Natural killer cell (primary cell): ENCODE data around the gene ALPL. TPM values are rescaled to one million over a fixed set of nuclear protein-coding genes. Genes with fewer than 3 reads are reported as not detected.

Experiments used
- ATAC-seq, 3 donors: fragments of 150-1000 bp in 2 of 3; fragments of 200-7000 bp in 1 of 3; cut with Tn5 transposase; 1 replicate in 1 of 3; 2 replicates in 2 of 3; pipeline ENCODE4 v1.10.0; 2021; ENCODE audit warnings: mild to moderate bottlenecking in 2 of 3, moderate library complexity in 2 of 3
- DNase-seq, 2 donors: peaks; one replicate each; pipeline versions ENCODE4 v3.0.0 to v3.0.0-alpha.2; 2013 to 2021; ENCODE audit warnings: mixed read lengths in 1 of 2
- H3K27ac ChIP-seq: one replicate; pipeline ENCODE4 v1.5.1; 2013; ENCODE audit warnings: mild to moderate bottlenecking, low read length
- H3K27me3 ChIP-seq: one replicate; pipeline ENCODE4 v1.6.1; 2013; ENCODE audit warnings: low read length; ENCODE audit not compliant: control insufficient read depth, insufficient read depth
- H3K36me3 ChIP-seq: one replicate; pipeline ENCODE4 v1.6.1; 2013; ENCODE audit warnings: low read length; ENCODE audit not compliant: control insufficient read depth, insufficient read depth
- H3K4me1 ChIP-seq: one replicate; pipeline ENCODE4 v1.6.1; 2013; ENCODE audit warnings: low read length; ENCODE audit not compliant: control insufficient read depth, insufficient read depth
- H3K4me3 ChIP-seq: one replicate; pipeline ENCODE4 v1.5.1; 2013; ENCODE audit warnings: low read length
- H3K9me3 ChIP-seq: one replicate; pipeline ENCODE4 v1.6.1; 2013; ENCODE audit warnings: low read length; ENCODE audit not compliant: control insufficient read depth, insufficient read depth
- H3K27ac Mint-ChIP-seq, 2 donors: one replicate each; pipeline ENCODE4 v1.8.0; 2022; ENCODE audit warnings: mild to moderate bottlenecking in 2 of 2, mixed read lengths in 2 of 2, moderate library complexity in 1 of 2
- H3K27me3 Mint-ChIP-seq, 2 donors: one replicate each; pipeline ENCODE4 v1.8.0; 2022; ENCODE audit warnings: low read depth in 2 of 2, mixed read lengths in 2 of 2
- H3K36me3 Mint-ChIP-seq: one replicate; pipeline ENCODE4 v1.8.0; 2022; ENCODE audit warnings: mixed read lengths
- H3K4me1 Mint-ChIP-seq, 2 donors: one replicate each; pipeline ENCODE4 v1.8.0; 2022; ENCODE audit warnings: mixed read lengths in 2 of 2
- H3K4me3 Mint-ChIP-seq: one replicate; pipeline ENCODE4 v1.8.0; 2022; ENCODE audit warnings: mild to moderate bottlenecking, moderate library complexity, mixed read lengths
- H3K9me3 Mint-ChIP-seq, 2 donors: one replicate each; pipeline ENCODE4 v1.8.0; 2022; ENCODE audit warnings: mixed read lengths in 2 of 2
- CTCF ChIP-seq: fragments of 200-600 bp; IDR thresholded peaks from one replicate; pipeline ENCODE4 v1.8.0; 2022; ENCODE audit warnings: antibody characterized with exemption
- WGBS: methylation state at CpG from one replicate; pipeline ENCODE4 v1.1.7; 2013; ENCODE audit warnings: missing lambda C conversion rate; ENCODE audit not compliant: insufficient coverage; 5-methylcytosine and 5-hydroxymethylcytosine counted together
- intact Hi-C: fragments of 100-400 bp; cut with micrococcal nuclease; formaldehyde crosslinking; loops from one replicate; pipeline ENCODE4 v1.14.2; 2022
- total RNA-seq, 4 donors: library from RNA; stranded (reverse); fragments of 120-200 nt in 1 of 4; gene quantifications; one replicate each; pipeline versions ENCODE4 v1.2.3 to v1.2.4, GENCODE V29; 2013 to 2022

ALPL gene
- total RNA-seq, 3 donors from 2014 or later (not counting 1 experiment from before 2014, with no cell fraction given) = 2.4 TPM; not detected in 2

GRCh38 chr1:21621761-21622436 is 112.7 kb downstream of the ALPL start:
- no peak for TF ChIP-seq CTCF
- ATAC-seq (no peak), DNase-seq (no peak)
- 41% methylated on average over 39 of the region's 39 CpGs for WGBS
- Mint-ChIP-seq H3K4me3 (peak overlapping the region; percentile 47), H3K27ac (no peak overlapping the region), H3K27me3 (peaks cover 13 to 28% of the 10 kb centered on the region in 2 donors), H3K4me1 (no peaks in the 10 kb centered on the region), H3K36me3 (no peaks in the 10 kb centered on the region), H3K9me3 (no peaks in the 10 kb centered on the region)
- Histone ChIP-seq H3K36me3 (no peaks in the 10 kb centered on the region), H3K27ac (no peak overlapping the region), H3K4me1 (peaks cover 4% of the 10 kb centered on the region), H3K4me3 (no peak overlapping the region), H3K9me3 (no peaks in the 10 kb centered on the region), H3K27me3 (peaks cover 7% of the 10 kb centered on the region)
- intact Hi-C loops = no loop called here

- Mint-ChIP-seq H3K27ac (no peak overlapping the region), H3K36me3 (no peaks in the 10 kb centered on the region), H3K27me3 (peaks cover 13 to 28% of the 10 kb centered on the region in 2 donors), H3K4me3 (peak overlapping the region; percentile 58), H3K4me1 (no peaks in the 10 kb centered on the region), H3K9me3 (no peaks in the 10 kb centered on the region)
- TF ChIP-seq CTCF = no peak
- H3K4me1 ChIP-seq = peaks cover 4% of the 10 kb centered on the region
- WGBS = 10% methylated on average over 62 of the region's 62 CpGs
- no peaks in the 10 kb centered on the region for H3K36me3 ChIP-seq
- no peaks in the 10 kb centered on the region for H3K9me3 ChIP-seq
- intact Hi-C loops = no loop called here
- DNase-seq (peak in 1 of 2 donors; percentile 68), ATAC-seq (peak in 1 of 3 donors; percentile 72)
- peaks cover 7% of the 10 kb centered on the region for H3K27me3 ChIP-seq
- no peak overlapping the region for H3K27ac ChIP-seq
- no peak overlapping the region for H3K4me3 ChIP-seq
Observed at GRCh38 chr1:21622466-21623315, 113.5 kb downstream of the ALPL start.

GRCh38 chr1:21623410-21623961 is 114.3 kb downstream of the ALPL start:
- Mint-ChIP-seq H3K27me3 (peaks cover 13 to 28% of the 10 kb centered on the region in 2 donors), H3K27ac (no peak overlapping the region), H3K36me3 (no peaks in the 10 kb centered on the region), H3K4me3 (no peak overlapping the region), H3K9me3 (no peaks in the 10 kb centered on the region), H3K4me1 (no peaks in the 10 kb centered on the region)
- peaks cover 7% of the 10 kb centered on the region for H3K27me3 ChIP-seq
- intact Hi-C loops = no loop called here
- ATAC-seq = no peak
- no peak for TF ChIP-seq CTCF
- peaks cover 4% of the 10 kb centered on the region for H3K4me1 ChIP-seq
- H3K27ac ChIP-seq = no peak overlapping the region
- no peaks in the 10 kb centered on the region for H3K9me3 ChIP-seq
- WGBS = 64% methylated on average over 8 of the region's 10 CpGs
- no peaks in the 10 kb centered on the region for H3K36me3 ChIP-seq
- H3K4me3 ChIP-seq = no peak overlapping the region
- no peak for DNase-seq
